SKM-1 (cell line): Measurements from ENCODE around the gene YWHAE.
"Not testable (repeated sequence)": the region's sequence is repeated elsewhere in the genome, so short reads cannot be mapped to it uniquely, and the experiment has no call there.

Source experiments
- DNase-seq: peaks from one replicate; lab custom pipeline; 2025; ENCODE audit not compliant: unreplicated experiment; lab: John Stamatoyannopoulos, UW

Gene YWHAE

DNA sequence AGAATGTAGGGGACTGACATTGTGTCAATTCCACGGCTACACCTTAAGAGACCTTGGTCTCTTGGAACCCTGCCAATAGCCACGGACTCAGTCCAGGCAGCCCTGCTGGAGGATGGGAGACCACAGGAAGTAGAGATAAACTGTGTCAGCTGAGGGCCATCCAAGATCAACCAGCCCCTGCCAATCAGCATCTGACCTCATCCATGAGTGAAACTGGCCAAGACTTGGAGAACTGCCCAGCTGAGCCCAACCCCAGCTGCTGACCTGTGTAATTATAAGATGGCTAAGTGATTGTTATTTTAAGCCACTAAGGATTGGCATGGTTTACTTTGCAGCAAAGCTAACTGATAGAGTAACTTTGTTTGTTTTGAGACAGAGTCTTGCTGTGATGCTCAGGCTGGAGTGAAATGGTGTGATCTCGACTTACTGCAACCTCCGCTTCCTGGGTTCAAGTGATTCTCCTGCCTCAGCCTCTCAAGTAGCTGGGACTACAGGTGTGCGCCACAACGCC is 13.3 kb upstream of the YWHAE start:
- DNase-seq, result no peak

GRCh38 chr17:1412185-1413110 is 12.4 kb upstream of the YWHAE start:
- DNase-seq, result no peak

DNA sequence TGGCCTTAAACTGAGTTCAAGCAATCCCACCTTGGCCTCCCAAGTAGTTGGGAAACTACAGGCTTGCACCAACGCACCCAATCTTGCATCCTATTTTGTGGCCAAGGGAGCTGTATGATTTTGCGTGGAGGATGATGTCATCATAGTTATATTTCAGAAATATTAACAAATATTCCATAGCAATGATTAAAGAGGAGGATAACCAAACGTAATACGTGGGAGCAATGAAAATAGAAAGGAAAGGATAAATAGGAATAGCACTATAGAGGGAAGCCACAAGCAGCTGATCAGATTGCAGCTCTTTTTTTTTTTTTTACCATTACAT is 2.2 kb upstream of the YWHAE start:
- DNase-seq, result no peak

GRCh38 chr17:1398931-1399678 is 917 bp downstream of the YWHAE start:
- DNase-seq, result no peak

DNA sequence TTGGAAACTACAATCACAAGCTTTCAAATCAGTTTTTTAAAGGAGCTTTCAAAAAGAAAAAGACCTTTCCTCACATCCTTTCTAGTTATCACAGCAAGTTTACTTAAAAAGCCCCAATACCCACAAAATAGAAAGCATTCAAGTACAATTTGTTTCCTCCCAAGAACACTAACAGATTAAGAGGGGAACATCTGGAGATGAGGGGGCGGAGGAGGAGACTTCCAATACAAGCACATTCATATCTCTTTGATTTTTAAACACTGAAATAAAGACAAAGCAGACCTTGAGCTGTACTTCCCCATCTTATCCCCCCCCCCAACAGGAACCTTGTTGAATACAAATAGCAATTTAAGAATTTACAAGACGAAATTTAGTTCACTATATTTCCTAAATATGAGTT is 2.0 kb downstream of the YWHAE start:
- no peak for DNase-seq

GRCh38 chr17:1395876-1396665 is 4.0 kb downstream of the YWHAE start:
- not testable (repeated sequence) for DNase-seq

DNA sequence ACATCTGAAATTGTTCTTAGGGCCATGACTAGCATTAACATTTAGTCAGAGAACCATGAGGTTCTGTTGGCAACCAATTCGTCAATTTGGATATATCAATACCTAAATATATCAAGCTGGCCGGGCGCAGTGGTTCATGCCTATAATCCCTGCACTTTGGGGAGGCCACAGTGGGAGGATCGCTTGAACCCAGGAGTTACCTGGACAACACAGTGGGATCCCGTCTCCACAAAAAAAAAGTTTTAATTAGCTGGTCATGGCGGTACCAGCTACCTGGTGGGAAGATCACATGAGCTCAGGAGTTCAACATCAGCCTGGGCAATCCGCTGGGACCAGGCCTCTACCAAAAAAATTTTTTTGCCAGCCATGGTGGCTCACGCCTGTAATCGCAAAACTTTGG is 8.4 kb downstream of the YWHAE start:
- DNase-seq, result no peak

DNA sequence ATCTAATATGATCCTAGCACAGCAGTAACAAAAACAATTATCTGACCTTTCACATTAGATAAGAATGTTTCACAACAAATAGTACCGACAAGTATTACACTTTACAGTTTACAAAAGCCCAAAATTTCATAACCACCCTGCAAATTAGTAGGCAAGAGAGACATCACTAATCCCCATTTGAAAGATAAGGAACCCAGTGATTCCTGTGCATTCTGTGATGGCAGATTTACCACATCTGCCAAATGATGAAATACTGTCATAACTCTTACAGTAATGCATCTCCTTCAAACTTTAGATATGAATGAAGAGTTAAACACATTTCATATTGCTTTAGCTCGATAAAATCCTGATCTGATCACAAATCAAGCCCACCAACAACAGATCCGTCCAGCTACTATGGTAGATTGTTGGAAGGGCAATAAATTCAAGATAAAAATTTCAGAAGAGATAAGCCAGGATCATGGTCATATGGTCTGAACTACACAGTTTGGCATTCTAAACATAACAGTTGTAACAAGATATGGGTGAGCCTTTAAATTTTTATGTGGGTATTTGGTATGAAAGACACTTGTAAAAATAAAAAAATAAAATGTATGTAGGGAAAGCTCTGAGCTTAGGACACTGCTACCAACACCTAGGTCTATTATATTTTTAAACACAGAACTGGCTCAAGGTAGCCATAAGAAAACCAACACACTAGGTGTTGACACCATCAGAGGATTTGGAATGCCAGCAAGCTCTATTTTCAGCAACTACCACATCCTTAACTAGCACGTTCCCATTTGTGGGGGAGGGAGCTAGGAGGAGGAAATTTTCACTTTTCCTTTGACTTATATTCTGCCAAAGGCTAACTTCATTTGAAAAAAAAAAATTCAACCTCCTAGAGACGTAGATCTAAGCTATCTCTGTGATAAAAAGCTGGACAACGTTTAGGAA is 9.3 kb downstream of the YWHAE start:
- DNase-seq, result no peak

- DNase-seq, result not testable (repeated sequence)
These were observed 12.4 kb downstream of the YWHAE start for GRCh38 chr17:1387490-1388227.

- not testable (repeated sequence) for DNase-seq
These were observed 13.3 kb downstream of the YWHAE start for GRCh38 chr17:1386675-1387190.

- DNase-seq, result no peak
These were observed 13.8 kb downstream of the YWHAE start for GRCh38 chr17:1386265-1386664.

- DNase-seq, result no peak
These were observed 14.2 kb downstream of the YWHAE start for GRCh38 chr17:1385861-1386260.

- DNase-seq, result no peak
These were observed 15.1 kb downstream of the YWHAE start for GRCh38 chr17:1384905-1385435.

- DNase-seq, result no peak
These were observed 20.1 kb downstream of the YWHAE start for GRCh38 chr17:1379930-1380313.

- DNase-seq, result no peak
These were observed 20.7 kb downstream of the YWHAE start for GRCh38 chr17:1379208-1379929.

- not testable (repeated sequence) for DNase-seq
These were observed 21.6 kb downstream of the YWHAE start for GRCh38 chr17:1378476-1378860.

GRCh38 chr17:1377334-1377733 is 22.7 kb downstream of the YWHAE start:
- DNase-seq, result no peak

DNA sequence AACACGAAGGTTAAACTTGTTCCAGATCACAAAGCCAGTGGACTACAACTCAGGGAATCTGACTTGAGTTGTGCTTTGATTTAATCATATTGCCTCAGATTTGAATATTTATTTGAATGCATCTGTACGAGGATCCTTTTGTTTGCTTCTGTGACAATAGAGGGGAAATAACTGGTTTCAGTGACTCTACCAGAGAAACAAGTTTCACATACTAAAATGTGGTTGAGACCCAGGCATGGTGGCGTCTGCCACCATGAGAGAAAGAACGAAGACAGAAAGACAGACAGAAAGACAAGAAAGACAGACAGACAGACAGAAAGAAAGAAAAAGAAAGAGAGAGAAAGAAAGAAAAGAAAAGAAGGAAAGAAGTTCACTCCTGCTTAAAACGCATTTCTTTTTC is 24.0 kb downstream of the YWHAE start:
- DNase-seq, result no peak
